ENCODE data around the gene IL6R. TPM values are rescaled to one million over a fixed set of nuclear protein-coding genes. Genes with fewer than 3 reads are reported as not detected.

The IL6R gene
- total RNA-seq, 4 donors from 2014 or later: 56.1 to 140 (median 100) TPM

- Histone ChIP-seq H3K9me3 (no peaks in the 10 kb centered on the region), H3K4me1 (peaks cover 0 to 62% (median 2%) of the 10 kb centered on the region in 4 donors), H3K27me3 (no peaks in the 10 kb centered on the region), H3K27ac (no peak overlapping the region), H3K4me3 (no peak overlapping the region), H3K36me3 (peaks cover 0 to 48% (median 0%) of the 10 kb centered on the region in 3 donors)
- no peak for DNase-seq
- no peak for TF ChIP-seq POLR2A (IDR thresholded peaks at IDR 0.05)
- TF ChIP-seq, protein P1, sequence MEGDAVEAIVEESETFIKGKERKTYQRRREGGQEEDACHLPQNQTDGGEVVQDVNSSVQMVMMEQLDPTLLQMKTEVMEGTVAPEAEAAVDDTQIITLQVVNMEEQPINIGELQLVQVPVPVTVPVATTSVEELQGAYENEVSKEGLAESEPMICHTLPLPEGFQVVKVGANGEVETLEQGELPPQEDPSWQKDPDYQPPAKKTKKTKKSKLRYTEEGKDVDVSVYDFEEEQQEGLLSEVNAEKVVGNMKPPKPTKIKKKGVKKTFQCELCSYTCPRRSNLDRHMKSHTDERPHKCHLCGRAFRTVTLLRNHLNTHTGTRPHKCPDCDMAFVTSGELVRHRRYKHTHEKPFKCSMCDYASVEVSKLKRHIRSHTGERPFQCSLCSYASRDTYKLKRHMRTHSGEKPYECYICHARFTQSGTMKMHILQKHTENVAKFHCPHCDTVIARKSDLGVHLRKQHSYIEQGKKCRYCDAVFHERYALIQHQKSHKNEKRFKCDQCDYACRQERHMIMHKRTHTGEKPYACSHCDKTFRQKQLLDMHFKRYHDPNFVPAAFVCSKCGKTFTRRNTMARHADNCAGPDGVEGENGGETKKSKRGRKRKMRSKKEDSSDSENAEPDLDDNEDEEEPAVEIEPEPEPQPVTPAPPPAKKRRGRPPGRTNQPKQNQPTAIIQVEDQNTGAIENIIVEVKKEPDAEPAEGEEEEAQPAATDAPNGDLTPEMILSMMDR (IDR thresholded peaks at IDR 0.05): no peak
Observed at GRCh38 chr1:154436433-154436832, 31.3 kb downstream of the IL6R start.

DNA sequence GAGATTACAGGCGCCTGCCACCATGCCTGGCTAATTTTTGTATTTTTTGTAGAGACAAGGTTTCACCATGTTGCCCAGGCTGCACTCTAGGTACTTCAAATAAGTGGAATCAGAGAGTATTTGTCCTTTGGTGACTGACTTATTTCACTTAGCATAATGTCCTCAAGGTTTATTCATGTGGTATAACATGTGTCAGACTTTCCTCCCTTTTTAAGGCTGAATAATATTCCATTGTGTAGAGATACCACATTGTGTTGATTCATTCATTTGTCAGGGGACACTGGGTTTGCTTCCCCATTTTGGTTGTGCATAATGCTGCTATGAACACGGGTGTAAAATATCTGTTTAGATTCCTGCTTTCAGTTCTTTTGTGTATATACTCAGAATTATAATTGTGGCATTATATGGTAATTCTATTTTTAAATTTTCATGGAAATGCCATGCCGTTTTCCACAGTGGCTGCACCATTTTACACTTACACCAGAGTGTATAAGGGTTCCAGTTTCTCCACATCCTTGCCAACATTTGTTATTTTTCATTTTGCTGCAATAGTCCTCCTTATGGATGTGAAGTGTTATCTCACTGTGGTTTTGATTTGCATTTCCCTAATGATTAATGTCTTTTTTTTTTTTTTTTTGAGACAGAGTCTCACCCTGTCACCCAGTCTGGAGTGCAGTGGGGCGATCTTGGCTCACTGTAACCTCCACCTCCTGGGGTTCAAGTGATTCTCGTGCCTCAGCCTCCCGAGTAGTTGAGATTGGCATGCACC, 35.1 kb downstream of the IL6R start:
- Histone ChIP-seq H3K9me3 (no peaks in the 10 kb centered on the region), H3K36me3 (peaks cover 0 to 61% (median 0%) of the 10 kb centered on the region in 3 donors), H3K27me3 (no peaks in the 10 kb centered on the region), H3K27ac (peak overlapping the region in 3 of 4 donors; percentile 42 to 65 (median 43)), H3K4me3 (no peak overlapping the region), H3K4me1 (peaks cover 0 to 29% (median 2%) of the 10 kb centered on the region in 4 donors)
- no peak for DNase-seq
- no peak for TF ChIP-seq POLR2A (IDR thresholded peaks at IDR 0.05)
- TF ChIP-seq, protein P1 (IDR thresholded peaks at IDR 0.05): no peak

DNA sequence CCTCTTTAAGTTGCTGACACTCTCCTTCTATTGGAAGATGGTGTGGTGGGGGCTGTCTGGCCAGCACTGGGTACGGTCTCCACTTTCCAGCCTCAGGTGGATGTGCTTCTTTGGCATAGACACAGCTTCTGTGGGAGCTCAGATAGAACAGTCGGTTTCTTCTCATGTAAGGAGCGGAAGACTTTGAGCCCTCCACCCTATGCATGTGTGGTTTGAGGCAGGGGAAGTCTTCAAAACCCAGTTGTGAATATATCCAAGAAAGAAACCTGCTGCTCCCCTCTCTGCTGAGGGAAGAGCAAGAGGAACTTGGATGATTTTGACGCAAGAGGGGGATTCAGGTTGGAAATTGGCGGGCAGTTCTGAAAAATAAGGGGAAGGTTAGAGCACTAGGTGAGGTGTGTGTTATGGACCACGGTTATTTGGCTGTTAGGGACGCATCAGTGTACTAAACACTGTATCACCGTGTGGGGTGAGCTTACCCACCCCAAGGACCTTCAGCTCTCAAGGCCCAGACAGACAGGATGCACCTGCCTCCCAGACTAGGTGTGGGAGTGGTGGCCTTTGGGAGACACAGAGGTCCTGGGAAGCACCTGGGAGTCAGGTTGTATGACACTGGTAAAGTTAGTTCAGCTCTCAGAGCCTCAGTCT, 36.2 kb downstream of the IL6R start:
- DNase-seq: no peak
- Histone ChIP-seq H3K9me3 (no peaks in the 10 kb centered on the region), H3K27ac (peak overlapping the region in 1 of 4 donors; percentile 16), H3K27me3 (no peaks in the 10 kb centered on the region), H3K4me3 (no peak overlapping the region), H3K36me3 (peaks cover 0 to 52% (median 0%) of the 10 kb centered on the region in 3 donors), H3K4me1 (peaks cover 0 to 19% (median 2%) of the 10 kb centered on the region in 4 donors)
- TF ChIP-seq, protein P1 (IDR thresholded peaks at IDR 0.05): no peak
- TF ChIP-seq POLR2A (IDR thresholded peaks at IDR 0.05): no peak

DNA sequence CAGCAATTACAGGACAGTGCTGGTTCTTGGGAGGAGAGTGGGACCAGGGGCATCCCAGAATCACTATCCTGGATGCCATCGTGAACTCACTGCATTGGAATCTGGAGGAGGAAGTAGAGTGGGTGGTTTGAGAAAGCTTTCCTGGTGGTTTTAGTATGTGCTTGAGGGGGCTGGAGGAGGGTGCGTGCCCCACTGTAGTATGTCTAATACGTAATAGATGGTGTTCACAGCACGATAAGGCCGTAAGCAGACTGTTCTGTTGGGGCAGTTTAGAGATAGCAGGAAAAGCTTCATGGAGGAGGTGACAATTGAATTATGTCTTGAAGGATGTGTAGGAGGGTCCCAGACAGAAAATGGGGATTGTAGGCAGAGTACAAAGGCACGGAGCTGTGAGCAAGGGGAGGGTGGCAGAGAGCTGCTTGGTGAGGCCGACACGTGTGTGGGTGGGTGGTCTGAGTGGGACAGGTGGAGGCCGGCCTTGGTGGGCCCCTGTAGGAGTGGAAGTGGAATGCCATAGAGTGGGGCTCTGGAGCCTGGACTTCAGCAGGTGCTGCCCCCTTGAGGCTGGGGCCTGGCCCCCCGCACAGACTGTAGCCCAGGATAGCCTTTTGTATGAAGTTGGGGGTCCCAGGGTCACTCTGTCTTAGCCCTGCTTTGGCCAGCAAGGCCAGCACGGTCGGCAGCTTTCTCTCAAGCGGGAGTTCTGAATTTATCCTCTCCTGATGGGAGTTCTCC, 37.0 kb downstream of the IL6R start:
- H3K27me3 ChIP-seq: no peaks in the 10 kb centered on the region
- peaks cover 0 to 49% (median 0%) of the 10 kb centered on the region in 3 donors for H3K36me3 ChIP-seq
- no peak for DNase-seq
- H3K27ac ChIP-seq: peak overlapping the region in 1 of 4 donors; percentile 16
- TF ChIP-seq, protein P1 (IDR thresholded peaks at IDR 0.05): peak in 4 of 6 experiments; percentile 6 to 26 (median 20)
- no peak for TF ChIP-seq POLR2A (IDR thresholded peaks at IDR 0.05)
- peaks cover 0 to 15% (median 2%) of the 10 kb centered on the region in 4 donors for H3K4me1 ChIP-seq
- H3K4me3 ChIP-seq: no peak overlapping the region
- H3K9me3 ChIP-seq: no peaks in the 10 kb centered on the region

DNA sequence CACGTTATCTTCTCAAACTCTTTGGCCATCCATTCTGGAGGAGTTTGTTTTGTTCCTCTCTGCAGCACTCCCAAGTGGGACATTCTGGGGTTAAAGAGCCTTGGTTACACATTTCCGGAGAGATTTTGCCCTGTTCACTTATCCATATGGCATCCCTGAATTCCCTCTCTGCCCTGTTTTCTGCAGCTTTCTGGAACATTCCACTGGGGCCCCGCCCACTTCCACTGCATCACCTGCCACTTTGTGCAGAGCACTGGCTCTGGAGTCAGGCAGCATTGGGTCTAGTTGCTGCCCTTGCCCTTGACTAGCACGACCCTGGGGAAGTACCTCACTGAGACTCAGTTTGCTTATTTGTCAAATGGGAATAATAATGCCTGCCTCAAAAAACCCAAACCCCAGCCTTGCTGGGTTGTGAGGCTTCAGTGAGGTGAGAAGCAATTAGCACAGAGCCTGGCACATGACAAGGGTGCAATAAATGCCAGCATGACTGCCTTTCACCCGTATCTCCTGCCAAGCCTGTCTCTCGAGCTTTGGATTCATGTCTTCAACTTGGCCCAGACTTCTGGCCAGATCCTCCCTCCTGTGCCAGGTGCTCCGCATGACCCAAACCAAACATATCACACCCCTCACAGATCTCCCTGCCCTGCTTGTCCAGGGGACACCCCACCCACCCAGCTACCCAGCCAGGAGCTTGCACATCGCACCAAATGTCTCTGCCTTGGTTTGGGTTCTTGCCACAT, 38.3 kb downstream of the IL6R start:
- Histone ChIP-seq H3K27ac (peak overlapping the region in 1 of 4 donors; percentile 40), H3K4me1 (peaks cover 0 to 14% (median 2%) of the 10 kb centered on the region in 4 donors), H3K4me3 (no peak overlapping the region)

More for the DNA sequence above, 38.3 kb downstream of the IL6R start:
- no peak for DNase-seq
- TF ChIP-seq, protein P1 (IDR thresholded peaks at IDR 0.05): no peak
- no peak for TF ChIP-seq POLR2A (IDR thresholded peaks at IDR 0.05)
- H3K27me3 ChIP-seq: no peaks in the 10 kb centered on the region
- no peaks in the 10 kb centered on the region for H3K9me3 ChIP-seq
- peaks cover 0 to 49% (median 0%) of the 10 kb centered on the region in 3 donors for H3K36me3 ChIP-seq
